Limb (tissue), 2 donors: ENCODE data around the gene OBP2A.
A peak's percentile ranks its signal among the peaks of the same experiment; 100 is the strongest.
"Not testable (repeated sequence)": the region's sequence is repeated elsewhere in the genome, so short reads cannot be mapped to it uniquely, and the experiment has no call there.

ENCODE experiments used
- DNase-seq, 2 donors: peaks; one replicate each; pipeline ENCODE4 v3.0.0-alpha.2; 2016; ENCODE audit errors: extremely low spot score in 2 of 2

The OBP2A gene

DNA sequence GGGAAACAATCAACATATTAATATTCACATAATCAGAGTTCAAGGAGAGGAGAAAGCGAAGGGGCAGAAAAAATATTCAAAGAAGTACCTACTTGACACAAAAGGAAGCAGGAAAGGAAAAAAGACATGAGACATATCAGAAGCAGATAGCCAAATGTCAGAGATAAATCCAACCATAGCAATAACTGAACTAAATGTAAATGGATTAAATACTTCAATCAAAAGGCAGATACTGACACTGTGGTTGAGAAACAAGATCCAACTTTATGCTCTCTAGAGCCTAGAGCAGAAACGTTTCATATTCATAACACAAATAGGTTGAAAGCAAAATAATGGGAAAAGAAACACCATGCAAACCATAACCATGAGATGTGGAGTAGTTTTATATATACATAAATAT is 36.5 kb upstream of the OBP2A start:
- DNase-seq = no peak

DNA sequence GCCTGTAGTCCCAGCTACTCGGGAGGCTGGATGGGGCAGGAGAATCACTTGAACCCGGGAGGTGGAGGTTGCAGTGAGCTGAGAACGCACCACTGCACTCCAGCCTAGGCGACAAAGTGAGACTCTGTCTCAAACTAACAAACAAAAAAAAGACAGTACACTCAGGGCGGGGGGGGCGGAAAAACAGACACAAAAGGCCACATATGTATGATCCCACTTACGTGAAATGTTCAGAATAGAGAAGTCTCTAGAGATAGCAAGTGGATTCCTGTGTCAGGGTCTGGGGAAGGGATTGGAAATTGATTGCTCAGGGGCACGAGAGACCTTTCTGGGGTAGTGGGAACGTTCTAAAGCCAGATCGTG is 33.7 kb upstream of the OBP2A start:
- no peak for DNase-seq

DNA sequence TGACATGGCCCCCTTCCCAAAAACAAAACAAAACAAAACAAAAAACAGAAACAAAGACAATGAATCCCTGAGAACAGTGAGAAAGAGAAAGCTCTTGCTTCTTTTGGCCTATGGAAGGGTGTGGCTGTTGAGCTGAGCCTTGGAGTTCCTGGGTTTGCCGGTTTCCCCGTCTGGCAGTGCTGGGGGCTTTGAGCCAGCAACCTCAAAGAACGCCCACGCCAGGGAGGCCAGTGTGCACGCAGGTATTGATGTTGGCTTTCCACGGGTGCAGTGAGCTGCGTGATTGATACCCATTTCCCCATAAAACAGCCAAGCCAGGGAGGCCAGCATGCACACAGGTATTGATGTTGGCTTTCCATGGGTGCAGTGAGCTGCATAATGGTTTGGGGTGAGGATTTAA is 33.0 kb upstream of the OBP2A start:
- DNase-seq = peak in 1 of 2 donors; percentile 34

DNA sequence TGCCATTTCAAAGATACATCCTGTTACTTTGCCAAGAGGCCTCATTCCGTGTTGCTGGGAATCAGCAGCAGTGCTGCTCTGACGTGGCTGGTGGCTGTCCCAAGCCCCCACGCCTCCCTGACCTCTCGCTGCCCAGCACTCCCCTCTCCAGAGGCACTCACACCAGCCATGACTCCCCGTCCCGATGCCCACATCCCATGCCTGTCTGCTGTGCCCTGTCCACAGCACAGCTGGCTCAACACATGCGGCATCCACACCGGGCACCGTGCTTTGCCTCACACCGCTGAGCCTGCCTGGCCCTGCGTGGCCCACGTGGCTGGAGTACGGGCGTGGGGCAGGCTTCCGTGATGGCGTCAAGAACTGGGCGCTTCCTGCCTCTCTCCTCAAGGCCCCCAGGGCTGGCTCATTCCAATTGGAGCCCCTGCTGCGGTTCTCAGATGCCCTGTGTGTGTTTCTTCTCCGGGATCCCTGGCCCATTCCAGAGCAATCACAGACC is 32.5 kb upstream of the OBP2A start:
- DNase-seq = no peak

DNA sequence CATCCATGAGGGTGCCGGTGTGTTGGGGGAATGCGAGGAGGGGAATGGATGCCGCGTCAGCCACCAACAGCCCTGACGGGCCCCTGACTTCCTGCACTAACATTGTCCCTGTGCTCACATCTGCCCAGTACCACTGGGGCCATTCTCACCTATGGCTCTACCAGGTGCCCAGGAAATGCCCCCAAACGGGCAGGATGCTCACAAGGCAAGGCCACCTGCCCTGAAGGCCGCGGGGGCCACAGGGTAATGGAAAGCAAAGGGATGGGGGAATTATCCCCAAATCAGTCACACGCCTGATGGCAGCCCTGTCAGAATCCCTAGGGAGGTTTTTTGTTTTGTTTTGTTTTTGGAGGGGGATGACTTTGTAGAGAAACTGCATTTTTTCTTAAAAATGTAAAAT is 32.0 kb upstream of the OBP2A start:
- not testable (repeated sequence) for DNase-seq

DNA sequence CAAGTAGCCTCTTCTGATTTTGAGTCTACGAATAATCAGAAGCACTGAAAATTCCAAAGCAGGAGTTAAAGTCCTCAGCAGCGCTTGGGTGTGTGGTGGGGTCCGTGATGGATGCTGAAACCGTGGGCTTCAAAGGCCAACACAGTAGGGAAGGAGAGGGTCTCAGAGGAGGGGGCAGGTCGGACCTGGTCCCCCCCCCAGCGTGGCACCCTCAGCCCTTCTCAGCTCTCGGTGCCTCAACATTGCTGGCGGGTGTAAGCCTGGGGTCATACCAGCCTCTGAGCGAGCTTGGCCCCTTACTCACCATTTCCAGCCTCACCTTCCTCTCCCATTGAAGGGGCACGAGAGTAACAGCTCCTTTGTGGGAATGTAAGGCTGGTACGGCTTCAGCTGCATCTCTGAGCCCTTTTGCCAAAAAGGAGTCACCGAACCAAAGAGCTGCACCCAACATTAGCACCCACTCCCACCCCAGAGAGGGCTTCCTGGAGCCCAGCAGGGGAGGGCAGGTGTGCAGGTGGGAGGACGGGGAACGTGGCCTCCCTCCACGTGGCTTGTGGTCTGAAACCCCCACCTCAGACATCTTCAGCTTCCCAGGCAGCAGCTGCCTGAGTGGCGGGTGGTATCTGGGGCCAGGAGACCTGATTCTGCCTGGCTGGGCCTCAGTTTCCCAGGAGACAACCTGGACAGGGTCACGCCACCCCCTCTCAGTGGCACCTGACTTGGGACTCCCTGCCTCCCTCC is 31.4 kb upstream of the OBP2A start:
- DNase-seq = no peak

DNA sequence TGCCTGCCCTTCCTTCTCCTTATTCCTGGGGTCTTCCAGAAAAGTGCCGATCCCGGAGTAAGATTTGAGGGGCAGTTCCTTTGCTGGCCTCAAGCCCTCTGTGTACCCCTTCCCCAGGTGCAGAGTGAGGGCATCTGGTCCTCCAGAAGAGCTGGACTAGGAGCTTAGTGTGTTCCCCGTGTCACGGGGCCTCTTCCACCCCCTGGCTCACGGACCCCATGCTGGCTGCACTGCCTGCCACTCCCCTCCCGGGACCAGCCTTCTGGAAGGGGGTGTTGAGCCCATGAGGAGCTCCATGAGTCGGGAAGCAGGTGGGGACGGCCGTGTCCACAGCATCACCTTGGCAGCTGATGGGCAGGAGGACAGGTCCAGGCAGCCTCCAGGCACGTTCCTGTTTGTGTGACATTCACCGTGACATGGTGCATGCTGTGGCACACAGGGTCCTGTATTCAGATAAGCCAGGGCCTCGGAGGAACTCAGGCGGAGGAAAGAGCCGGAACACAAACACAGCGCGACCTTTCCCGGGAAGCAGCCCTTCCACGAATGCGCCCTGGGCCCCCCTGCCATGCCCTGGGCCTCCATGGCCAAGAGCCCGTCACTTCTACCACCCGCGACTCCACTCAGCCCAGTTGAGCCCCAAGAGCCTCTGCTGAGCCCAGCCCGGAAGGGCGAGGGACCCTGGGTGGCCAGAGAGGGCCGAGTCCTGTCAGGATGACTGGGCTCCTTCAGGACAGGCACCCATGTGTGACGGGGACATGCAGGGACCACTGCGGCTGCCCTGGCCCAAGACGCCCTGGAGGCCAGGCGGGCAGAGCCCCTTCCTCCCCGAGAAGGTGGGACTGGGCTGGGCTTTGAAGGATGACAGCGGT is 30.6 kb upstream of the OBP2A start:
- DNase-seq = no peak

DNA sequence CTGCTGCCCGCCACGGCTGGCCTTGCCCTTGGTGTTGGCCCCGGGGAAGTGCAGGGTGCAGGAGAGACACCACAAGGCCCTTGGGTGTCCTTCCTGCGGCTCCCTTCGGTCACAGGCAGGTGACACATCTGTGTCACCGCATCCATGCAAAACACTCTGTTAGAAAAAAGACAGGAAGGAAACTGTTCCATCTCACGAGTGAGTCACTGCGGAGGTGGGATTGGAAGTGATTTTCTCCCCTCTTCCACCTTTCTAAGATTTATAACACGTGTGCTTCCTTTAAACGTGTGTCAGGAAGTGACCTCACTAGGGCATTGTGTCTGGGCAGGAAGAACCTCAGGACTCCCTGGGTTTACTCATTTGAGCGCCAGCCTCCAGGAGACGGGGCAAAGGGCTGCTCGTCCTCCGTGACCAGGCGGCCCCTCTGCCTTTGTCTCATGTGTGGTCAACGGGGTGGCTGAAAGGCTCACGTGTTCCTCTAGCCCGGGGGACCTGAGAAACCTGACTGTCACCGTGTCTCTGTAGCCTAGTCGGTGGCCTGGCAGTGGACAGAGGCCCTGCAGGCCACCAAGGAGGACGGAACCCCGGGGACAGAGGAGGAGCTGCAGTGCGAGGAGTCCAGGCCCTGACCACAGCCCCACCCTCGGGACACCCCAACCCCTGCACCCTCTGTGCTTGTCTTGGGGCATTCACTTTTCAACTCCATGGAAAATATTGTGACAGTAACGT is 29.6 kb upstream of the OBP2A start:
- no peak for DNase-seq

DNA sequence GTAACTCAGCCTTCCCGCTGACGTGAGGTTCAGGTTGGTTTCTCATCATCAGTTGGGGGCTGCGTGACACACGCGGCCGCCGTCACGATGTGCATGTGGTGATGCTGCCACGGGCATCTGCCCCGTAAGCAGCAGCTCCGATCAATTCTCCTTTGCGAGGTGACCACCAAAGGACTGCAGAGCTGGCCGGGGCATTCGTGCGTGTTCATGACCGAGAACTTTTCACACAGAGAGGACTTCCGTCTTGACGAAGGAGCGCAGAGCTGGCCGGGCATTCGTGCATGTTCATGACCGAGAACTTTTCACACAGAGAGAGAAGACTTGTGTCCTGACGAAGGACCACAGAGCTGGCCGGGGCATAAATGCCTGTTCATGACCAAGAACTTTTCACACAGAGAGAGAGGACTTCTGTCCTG is 28.5 kb upstream of the OBP2A start:
- DNase-seq = no peak

DNA sequence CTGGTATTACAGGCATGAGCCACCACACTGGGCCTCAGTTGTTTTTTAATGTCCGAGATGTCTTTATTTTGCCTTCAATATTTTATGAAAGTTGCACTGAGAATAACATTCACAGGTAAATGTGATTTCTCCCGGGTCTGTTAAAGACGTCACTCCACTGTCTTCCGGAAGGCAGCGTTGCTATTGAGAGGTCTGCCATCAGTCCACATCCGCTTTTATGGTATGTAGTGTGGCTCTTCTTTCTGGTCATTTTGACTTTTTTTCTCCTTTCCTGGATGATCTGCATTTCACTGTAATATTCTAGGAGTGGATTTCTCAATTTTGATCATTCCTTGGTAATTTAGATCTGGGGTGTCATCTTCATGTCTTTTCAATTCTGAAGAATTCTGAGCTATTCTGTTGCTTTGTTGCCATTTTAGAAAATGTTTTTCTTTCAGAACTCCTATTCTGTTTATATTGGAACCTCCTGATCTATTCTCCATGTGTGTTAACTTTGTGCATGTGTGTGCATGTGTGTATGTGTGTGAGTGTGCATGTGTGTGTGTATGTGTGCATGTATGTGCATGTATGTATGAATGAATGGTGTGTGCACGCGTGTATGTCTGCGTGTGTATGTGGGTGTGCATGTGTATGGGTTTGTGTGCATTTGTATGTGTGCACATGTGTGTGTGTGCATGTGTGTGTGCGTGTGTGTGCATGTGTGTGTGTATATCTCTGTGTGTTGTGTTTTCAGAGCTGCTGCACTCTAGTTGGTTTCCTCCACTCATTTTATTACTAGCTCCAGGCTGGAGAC is 26.6 kb upstream of the OBP2A start:
- DNase-seq = no peak

DNA sequence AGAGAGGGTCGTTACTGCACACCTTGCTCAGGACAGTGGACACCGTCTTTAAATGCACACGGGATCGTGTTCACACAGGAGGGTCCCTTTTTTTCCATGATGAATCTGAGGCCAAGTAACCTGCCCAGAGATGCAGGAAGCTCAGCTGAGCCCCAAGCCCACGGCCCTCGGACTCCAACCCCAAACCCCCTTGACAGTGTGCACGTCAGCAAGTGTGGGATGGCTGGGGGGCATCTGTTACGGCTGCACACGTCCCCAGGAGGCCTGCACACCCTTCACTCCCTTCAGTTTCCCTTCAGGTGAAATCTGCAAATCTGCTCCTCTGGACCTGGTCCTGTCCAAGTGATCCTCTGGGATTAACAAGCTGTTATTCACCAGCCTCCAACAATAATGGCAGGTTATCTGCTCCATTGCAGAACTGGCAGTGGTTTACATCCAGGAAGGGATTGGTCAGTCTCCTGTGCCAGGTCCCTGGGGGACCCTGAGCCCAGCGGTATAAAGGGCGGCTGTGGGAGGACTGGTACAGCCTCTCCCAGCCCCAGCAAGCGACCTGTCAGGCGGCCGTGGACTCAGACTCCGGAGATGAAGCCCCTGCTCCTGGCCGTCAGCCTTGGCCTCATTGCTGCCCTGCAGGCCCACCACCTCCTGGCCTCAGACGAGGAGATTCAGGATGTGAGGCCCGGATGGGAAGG is 24.9 kb upstream of the OBP2A start, which contains the start of gene LCN1:
LCN1 (plus strand) TSS at position 525 of the 692 bp plus-strand sequence; CDS start at position 583, 58 bp downstream.
- no peak for DNase-seq

DNA sequence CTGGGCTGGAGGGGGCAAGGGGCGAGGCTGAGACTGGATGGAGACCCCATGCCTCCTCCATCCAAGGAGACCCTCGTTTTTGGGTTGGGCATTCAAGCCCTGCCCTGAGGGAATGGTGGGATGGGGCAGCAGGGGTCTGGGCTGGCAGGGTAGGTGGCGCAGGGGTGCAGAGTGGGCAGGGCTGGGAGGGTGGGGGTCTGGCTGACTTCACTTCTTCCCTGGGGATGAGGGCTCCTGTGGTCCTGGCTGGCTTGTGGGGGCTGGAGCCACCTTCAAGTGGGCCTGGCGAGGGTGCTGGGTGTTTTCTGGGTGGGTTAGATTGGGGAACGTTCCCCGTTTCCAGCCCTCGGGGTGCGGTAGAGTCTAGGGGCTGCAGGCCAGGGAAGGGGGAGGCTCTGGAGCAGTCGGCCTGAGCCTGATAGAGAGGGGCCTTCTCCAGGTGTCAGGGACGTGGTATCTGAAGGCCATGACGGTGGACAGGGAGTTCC is 24.3 kb upstream of the OBP2A start:
- no peak for DNase-seq

DNA sequence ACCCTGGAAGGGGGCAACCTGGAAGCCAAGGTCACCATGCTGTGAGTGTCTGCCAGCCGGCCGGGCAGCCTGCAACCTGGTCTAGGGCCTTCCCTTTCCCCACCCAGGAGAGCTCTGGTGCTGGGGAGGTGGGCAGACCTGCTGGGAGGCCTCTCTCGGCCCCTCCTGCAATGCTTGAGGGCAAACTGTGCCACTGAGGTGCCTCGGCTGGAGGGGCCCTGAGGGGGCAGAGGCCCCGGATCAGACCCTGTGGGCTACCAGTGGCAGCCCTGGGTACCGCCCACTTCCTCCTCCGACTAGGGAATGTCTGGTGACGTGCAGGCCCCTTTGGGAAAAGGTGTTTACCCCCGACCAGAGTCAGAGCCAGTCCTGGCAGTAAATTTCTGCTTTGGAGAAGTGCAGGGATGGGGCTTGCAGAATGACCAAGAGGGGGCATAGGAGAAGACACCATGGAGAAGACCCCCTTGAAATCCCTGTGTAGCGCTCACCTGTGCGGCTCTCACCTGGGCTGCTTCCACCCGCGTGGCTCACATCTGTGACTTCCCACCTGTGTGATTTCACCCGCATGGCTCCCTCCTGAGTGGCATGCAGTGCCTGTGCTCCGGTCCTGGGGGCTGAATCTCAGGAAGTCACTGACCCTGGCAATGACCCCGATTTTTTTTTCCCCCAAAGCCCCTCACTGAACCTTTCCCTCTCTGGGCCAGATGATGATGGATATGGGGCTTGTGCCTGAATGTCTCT is 23.6 kb upstream of the OBP2A start:
- no peak for DNase-seq

DNA sequence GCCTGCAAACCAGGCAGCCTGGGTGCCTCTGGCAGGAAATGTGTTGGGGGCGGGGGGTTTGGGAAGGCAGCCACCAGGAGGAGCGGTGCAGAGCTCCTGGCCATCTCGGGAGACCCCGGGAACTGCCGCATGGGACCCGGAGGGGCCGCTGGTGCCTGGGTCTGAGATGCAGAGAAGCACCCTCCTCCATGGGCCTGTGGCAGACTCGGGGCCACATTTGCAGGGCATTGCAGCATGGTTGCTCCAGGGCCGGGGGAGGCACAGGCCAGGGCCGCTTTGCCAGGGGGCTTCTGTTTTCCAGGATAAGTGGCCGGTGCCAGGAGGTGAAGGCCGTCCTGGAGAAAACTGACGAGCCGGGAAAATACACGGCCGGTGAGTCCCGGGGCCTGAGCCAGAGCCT is 23.0 kb upstream of the OBP2A start:
- no peak for DNase-seq

DNA sequence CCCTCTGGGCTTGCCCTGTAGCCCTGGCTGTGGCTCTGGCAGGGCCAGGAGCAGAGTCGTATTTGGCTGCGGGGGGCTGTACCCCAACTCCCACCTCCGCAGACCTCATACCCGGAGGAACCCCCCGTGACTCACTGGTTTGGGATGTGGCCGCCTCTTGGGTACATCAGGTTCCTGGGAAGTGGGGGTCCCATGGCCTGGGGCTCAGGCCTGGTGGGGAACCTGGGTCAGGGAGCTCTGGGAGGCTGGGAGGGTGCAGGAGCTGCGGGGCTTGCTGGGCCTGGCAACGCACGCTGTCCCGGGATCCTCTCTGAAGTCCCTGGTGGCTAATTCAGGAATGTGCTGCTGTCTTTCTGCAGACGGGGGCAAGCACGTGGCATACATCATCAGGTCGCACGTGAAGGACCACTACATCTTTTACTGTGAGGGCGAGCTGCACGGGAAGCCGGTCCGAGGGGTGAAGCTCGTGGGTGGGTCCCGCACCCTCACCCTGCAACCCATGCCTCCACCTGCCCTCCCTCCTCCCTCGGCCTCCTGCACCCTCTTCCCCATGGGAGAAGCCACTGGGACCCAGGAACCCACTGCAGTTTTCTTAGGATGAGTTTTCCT is 22.3 kb upstream of the OBP2A start:
- no peak for DNase-seq

DNA sequence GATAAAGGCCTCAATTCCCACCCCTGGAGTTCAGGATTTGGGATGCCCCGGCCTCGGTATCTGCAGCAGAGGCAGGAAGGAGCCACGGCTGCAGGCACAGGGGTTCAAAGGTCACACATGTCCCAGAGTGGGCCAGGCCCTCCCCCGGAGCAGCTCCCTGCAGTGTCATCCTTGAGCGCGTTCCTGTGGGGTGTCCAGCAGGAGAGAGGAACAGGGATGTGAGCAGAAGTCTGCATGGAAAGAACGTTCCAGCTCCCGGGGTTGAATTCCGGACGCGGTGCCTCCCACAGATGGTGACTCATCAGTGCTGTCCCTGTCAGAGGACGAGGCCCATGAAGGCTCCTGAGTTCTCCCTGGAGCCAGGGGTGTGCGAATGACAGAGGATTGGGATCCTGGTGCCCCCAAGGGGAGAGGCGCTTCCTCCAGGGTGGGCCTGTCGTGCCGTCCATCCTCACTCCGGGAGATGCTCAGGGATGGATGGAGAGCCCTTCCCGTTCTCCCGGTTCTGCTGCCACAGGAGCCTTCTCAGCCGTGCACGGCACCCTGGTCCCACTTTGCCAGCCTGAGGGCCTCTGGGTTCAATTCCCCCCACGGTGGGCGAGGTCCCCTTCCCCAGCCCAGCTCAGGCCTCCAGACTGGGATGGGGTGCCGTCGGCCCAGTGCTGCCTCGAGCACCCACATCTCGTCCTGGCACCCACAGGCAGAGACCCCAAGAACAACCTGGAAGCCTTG is 21.6 kb upstream of the OBP2A start:
- no peak for DNase-seq

DNA sequence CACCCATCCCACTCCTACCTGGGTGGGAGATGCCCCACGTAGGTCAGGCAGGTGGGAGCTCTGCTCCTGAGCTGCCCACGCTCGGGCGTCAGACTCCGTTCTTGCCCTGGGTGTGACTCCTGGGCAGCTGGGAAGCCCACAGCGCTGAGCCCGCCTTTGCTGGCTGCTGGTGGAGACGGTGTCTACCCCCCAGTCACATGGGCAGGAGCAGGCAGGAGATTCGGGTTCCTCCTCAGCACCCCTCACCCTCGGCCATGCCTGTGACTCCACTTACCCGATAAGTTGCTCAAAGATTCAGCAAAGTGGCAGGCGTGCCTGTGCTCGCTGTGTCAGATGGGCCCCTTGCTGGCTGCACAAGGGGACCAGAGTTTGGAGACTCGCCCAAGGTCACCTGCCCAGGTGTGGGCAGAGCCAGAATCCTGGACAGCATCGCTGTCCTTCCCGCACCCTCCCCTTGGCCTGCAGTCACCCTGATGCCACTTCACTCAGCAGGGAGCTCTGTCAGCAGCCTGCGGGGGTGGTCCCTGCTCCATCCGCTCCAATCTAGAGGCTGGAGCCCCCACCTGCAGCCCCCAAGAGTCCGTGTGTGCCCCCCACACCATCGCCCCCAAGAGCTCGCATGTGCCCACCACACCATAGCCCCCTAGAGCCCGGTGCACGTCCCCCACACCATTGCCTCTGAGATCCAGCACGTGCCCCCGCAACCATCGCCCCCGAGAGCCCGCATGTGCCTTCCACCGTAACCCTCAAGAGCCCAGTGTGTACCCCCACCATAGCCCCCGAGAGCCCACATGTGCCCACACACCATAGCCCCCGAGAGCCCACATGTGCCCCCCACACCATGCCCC is 20.5 kb upstream of the OBP2A start:
- no peak for DNase-seq
